Middle frontal gyrus (tissue), 1 donor: ENCODE measurements around the gene GTF2A2.

ENCODE experiments used
- DNase-seq: peaks from one replicate; pipeline ENCODE4 v3.0.0-alpha.2; 2015; ENCODE audit warnings: low spot score; ENCODE audit errors: extremely low spot score

The GTF2A2 gene

GRCh38 chr15:59609730-59610712 is 47.3 kb downstream of the GTF2A2 start:
- no peak for DNase-seq

DNA sequence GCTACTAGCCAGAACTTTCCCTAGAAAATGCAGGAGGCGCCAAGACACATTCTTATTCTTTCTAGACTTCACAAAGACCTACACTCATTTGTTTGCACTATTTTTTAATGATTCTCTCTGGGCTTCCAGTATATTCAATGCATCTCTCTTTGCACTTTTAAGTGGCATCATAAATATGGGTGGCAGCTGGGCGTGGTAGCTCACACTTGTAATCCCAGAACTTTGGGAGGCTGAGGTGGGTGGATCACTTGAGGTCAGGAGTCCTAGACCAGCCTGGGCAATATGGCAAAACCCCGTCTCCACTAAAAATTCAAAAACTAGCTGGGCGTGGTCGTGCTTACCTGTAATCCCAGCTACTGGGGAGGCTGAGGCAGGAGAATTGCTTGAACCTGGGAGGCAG is 51.3 kb downstream of the GTF2A2 start:
- DNase-seq: no peak

GRCh38 chr15:59598461-59598860 is 58.9 kb downstream of the GTF2A2 start:
- no peak for DNase-seq

DNA sequence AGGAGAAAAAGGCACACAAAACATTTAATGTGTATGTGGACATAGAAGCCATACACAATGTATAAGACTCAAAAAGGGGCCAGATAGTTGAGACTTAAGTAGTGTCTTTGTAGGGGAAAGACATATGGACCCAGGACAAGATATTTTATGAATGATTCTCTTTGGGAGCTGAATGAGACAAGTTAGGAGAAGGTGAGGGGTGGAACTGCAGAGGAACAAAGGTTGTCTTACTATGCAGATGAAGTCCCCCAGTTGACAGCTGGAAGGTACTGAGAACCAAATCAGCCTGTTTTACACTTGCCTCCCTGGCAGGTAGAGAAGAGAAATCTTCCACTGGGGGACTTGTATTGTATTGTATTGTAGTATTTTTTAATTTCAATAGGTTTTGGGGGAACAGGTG is 60.7 kb downstream of the GTF2A2 start:
- DNase-seq: no peak

GRCh38 chr15:59595434-59595915 is 61.8 kb downstream of the GTF2A2 start:
- DNase-seq: no peak

DNA sequence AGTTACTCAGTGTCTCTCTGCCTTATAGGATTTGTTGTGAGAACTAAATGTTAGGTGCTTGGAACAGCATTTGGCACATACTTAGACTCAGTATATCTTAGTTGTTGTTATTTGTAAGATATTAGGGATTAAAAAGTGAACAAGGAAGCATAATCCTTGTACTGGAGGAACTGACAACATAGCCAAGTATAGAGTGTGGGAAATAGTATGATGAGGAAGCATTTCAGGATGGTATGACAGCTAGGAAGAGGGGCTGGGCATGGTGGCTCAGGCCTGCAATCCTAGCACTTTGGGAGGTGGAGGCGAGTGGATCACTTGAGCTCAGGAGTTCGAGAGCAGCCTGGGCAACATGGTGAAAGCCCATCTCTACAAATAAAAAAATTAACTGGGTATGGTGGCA is 62.3 kb downstream of the GTF2A2 start:
- no peak for DNase-seq

DNA sequence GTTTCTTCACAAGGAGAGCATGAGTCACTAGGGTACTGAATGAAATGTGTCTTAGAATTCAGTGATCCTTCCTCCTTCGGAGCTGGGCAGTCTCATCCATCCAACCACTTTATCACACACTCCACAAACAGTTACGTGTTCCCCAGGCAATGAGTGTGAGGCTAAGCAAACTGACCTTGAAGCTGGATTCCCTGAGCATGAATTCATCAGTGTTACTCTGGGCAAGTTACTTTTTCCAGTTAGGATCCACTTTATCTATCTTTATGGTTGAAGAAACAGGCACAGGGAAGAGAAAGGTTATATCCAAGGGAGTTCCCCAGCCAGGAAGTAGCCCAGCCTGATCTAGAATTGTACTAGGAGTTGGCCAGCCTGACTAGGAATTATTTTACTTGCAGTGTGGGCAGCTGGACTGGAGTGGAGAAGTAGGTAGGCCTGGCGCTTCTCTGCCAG is 62.8 kb downstream of the GTF2A2 start:
- no peak for DNase-seq

DNA sequence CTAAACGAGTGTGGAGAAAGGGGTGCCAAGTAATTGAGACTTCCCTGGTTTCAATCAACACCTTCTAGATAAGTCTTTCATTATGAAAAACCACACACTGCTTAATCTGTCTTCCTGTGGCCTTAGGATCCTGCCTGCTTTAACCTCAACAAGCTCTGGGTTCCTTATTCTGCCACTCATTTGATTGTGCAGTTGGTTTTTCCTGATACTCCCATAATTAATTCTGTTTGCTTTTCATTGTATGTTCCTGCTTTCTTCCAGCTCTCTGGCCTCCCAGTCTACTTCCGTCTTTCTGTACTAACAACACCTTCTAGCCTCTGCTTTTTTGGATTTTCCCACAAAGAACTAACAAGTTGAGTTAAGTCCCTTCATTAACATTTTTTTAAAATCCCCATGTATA is 66.0 kb downstream of the GTF2A2 start:
- DNase-seq: no peak

GRCh38 chr15:59590027-59590426 is 67.3 kb downstream of the GTF2A2 start:
- no peak for DNase-seq
